K562 (cell line): Measurements from ENCODE around the gene CPLX1. TPM values are rescaled to one million over a fixed set of nuclear protein-coding genes. Genes with fewer than 3 reads are reported as not detected.
"Not testable (repeated sequence)": the region's sequence is repeated elsewhere in the genome, so short reads cannot be mapped to it uniquely, and the experiment has no call there.

Source experiments
- ATAC-seq: fragments of 200-7000 bp; cut with Tn5 transposase; 3 replicates; pipeline ENCODE4 v1.9.1; 2020; ENCODE audit warnings: moderate library complexity
- BruUV-seq: library from RNA; stranded (reverse); fragments of 400-500 nt; replicated peaks from 2 replicates; lab custom pipeline; 2021; lab: Mats Ljungman, UMichigan
- CTCF ChIA-PET: fragments of 300-600 bp; formaldehyde crosslinking; extraction: SDS; loops from one replicate; lab custom pipeline; 2021; ENCODE audit warnings: low intra/inter-chr PET ratio; lab: Yijun Ruan, JAX
- POLR2A ChIA-PET: fragments of 300-600, 350-650 bp; sonication (Branson Sonifier 250); formaldehyde crosslinking; extraction: SDS; loops from one replicate; lab custom pipeline; 2021; ENCODE audit warnings: antibody characterized with exemption, inconsistent platforms; lab: Yijun Ruan, JAX
- DNase-seq, 4 experiments: peaks; one replicate each; pipeline versions ENCODE4 v3.0.0 to v3.0.0-alpha.2; 2011 to 2018; ENCODE audit warnings: low spot score in 3 of 4, mixed read lengths in 3 of 4; ENCODE audit errors: extremely low read depth in 1 of 4
- FAIRE-seq: peaks from 2 replicates; lab custom pipeline; 2011; peaks lifted over from hg19 to GRCh38; lab: Jason Lieb, UNC
- H2AFZ ChIP-seq: 2 replicates; pipeline ENCODE4 v1.6.0; 2011; ENCODE audit warnings: low read depth, low read length, control low read depth, inconsistent platforms
- H3K27ac ChIP-seq: fragments of 200-600 bp; 3 replicates; pipeline ENCODE4 v1.8.0; 2011; ENCODE audit warnings: low read depth, mild to moderate bottlenecking, control low read depth, inconsistent platforms, low read length, moderate library complexity, mixed read lengths; ENCODE audit errors: extremely low read depth
- H3K27me3 ChIP-seq, 2 experiments: fragments of 300-600 bp in 1 of 2; 2 replicates in 1 of 2; 3 replicates in 1 of 2; pipeline versions ENCODE4 v1.6.0 to v1.8.0; 2011; ENCODE audit warnings: inconsistent platforms in 2 of 2, low read length in 2 of 2, mild to moderate bottlenecking in 1 of 2, mixed read lengths in 1 of 2, moderate library complexity in 1 of 2; ENCODE audit not compliant: control insufficient read depth in 2 of 2, insufficient read depth in 2 of 2
- H3K36me3 ChIP-seq: fragments of 300-600 bp; 3 replicates; pipeline ENCODE4 v1.8.0; 2011; ENCODE audit warnings: mild to moderate bottlenecking, low read length, inconsistent platforms; ENCODE audit not compliant: control insufficient read depth, insufficient read depth
- H3K4me1 ChIP-seq, 2 experiments: fragments of 200-600 bp in 1 of 2; replicated peaks in 1 of 2; 2 replicates in 1 of 2; 3 replicates in 1 of 2; pipeline versions ENCODE4 v1.5.1 to v1.8.0; 2011; ENCODE audit warnings: inconsistent platforms in 2 of 2, low read length in 2 of 2, mild to moderate bottlenecking in 1 of 2, mixed read lengths in 1 of 2, moderate library complexity in 1 of 2; ENCODE audit not compliant: control insufficient read depth in 2 of 2, insufficient read depth in 2 of 2
- H3K4me2 ChIP-seq: 2 replicates; pipeline ENCODE4 v1.6.1; 2011; ENCODE audit warnings: low read length, control low read depth, inconsistent platforms, mixed read lengths; ENCODE audit not compliant: insufficient read depth
- H3K4me3 ChIP-seq: fragments of 200-600 bp; sonication (generic), shearing (Covaris generic); 2 replicates; pipeline ENCODE4 v1.5.1; 2016; ENCODE audit warnings: control low read depth, inconsistent platforms
- H3K79me2 ChIP-seq: fragments of 200-600 bp; 3 replicates; pipeline ENCODE4 v1.8.0; 2011; ENCODE audit warnings: low read length, inconsistent platforms; ENCODE audit not compliant: control insufficient read depth, insufficient read depth
- H3K9ac ChIP-seq, 2 experiments: 2 replicates each; pipeline versions ENCODE4 v1.6.0 to v1.6.1; 2011; ENCODE audit warnings: low read depth in 2 of 2, low read length in 2 of 2, control low read depth in 1 of 2, inconsistent platforms in 1 of 2, mild to moderate bottlenecking in 1 of 2, mixed read lengths in 1 of 2; ENCODE audit not compliant: insufficient read depth in 1 of 2
- H3K9me1 ChIP-seq: one replicate; pipeline ENCODE4 v1.6.0; 2011; ENCODE audit warnings: inconsistent platforms, mild to moderate bottlenecking, low read length, moderate library complexity; ENCODE audit not compliant: control insufficient read depth, insufficient read depth
- H3K9me3 ChIP-seq: replicated peaks from 2 replicates; pipeline ENCODE4 v1.5.1; 2011; ENCODE audit warnings: low read depth, low read length, inconsistent platforms; ENCODE audit not compliant: control insufficient read depth, insufficient read depth
- H4K20me1 ChIP-seq: replicated peaks from 2 replicates; pipeline ENCODE4 v1.6.1; 2011; ENCODE audit warnings: low read length, inconsistent platforms, mixed read lengths; ENCODE audit not compliant: control insufficient read depth, insufficient read depth
- NR4A1 ChIP-seq, 2 experiments: fragments of 250-450 bp in 1 of 2; fragments of 450-650 bp in 1 of 2; sonication (Bioruptor Pico) in 1 of 2; IDR thresholded peaks; 2 replicates each; pipeline versions ENCODE4 v1.4.0 to v1.6.1; 2016 to 2020; ENCODE audit warnings: mild to moderate bottlenecking in 2 of 2, missing compliant biosample characterization in 1 of 2, missing genetic modification characterization in 1 of 2, moderate library complexity in 1 of 2
- POLR2G ChIP-seq: fragments of 200-400 bp; formaldehyde crosslinking; IDR thresholded peaks from 2 replicates; pipeline ENCODE4 v1.6.1; 2017; ENCODE audit warnings: low read depth, mild to moderate bottlenecking, antibody characterized with exemption, low read length, moderate library complexity
- RBM22 ChIP-seq: fragments of 200-400 bp; formaldehyde crosslinking; IDR thresholded peaks from 2 replicates; pipeline ENCODE4 v1.6.1; 2018; ENCODE audit warnings: low read length, low read depth; ENCODE audit not compliant: poor library complexity, severe bottlenecking
- SMARCA4 ChIP-seq: fragments of 450-650 bp; IDR thresholded peaks from 2 replicates; pipeline ENCODE4 v1.6.1; 2016
- XRCC5 ChIP-seq: fragments of 200-400 bp; formaldehyde crosslinking; IDR thresholded peaks from 2 replicates; pipeline ENCODE4 v1.6.1; 2017; ENCODE audit warnings: low read depth, mild to moderate bottlenecking, low read length
- ZNF280A ChIP-seq: fragments of 450-650 bp; IDR thresholded peaks from 2 replicates; pipeline ENCODE4 v1.6.1; 2018; ENCODE audit warnings: mild to moderate bottlenecking, low read depth; ENCODE audit not compliant: partially characterized antibody
- ZNF41 ChIP-seq: fragments of 250-450 bp; sonication (Bioruptor Pico); conservative IDR thresholded peaks from 2 replicates; pipeline ENCODE4 v1.4.0; 2020; ENCODE audit warnings: mild to moderate bottlenecking
- WGBS: fragments of 100-300 bp; shearing (Covaris generic); methylation state at CpG from one replicate; pipeline ENCODE4 v1.1.6; 2016; ENCODE audit warnings: low coverage, mixed read lengths; ENCODE audit not compliant: insufficient coverage; ENCODE audit errors: missing lambda C conversion rate; 5-methylcytosine and 5-hydroxymethylcytosine counted together
- in situ Hi-C: fragments of 300-500 bp; cut with MboI; formaldehyde crosslinking; loops from 4 replicates; pipeline ENCODE4 v1.15.0; 2018; ENCODE audit warnings: inconsistent platforms, mixed read lengths
- intact Hi-C: fragments of 100-400 bp; cut with micrococcal nuclease; formaldehyde crosslinking; loops from 2 replicates; pipeline ENCODE4 v1.14.2; 2022
- polyA plus RNA-seq, 8 experiments: library from polyadenylated mRNA; depleted of rRNA in 4 of 8; stranded (reverse) in 5 of 8; unstranded in 3 of 8; fragments of >200 nt; fragmentation: Nextera tagmentation in 2 of 8; fragmentation: Illumina TruSeq in 1 of 8; extraction: Ambion mirVana in 2 of 8; extraction: Trizol in 1 of 8; gene quantifications; 2 replicates each; pipeline versions ENCODE4 v1.2.1 to v1.2.3, GENCODE V29; 2011 to 2014; ENCODE audit warnings: inconsistent platforms in 1 of 8, missing spikeins in 1 of 8
- total RNA-seq, 7 experiments: library from RNA; depleted of rRNA in 6 of 7; stranded (reverse); fragments of >200 nt in 6 of 7; fragmentation: Illumina TruSeq in 2 of 7; extraction: Trizol in 2 of 7; gene quantifications; 2 replicates each; pipeline versions ENCODE4 v1.2.1 to v1.2.3, GENCODE V29; 2011 to 2021; ENCODE audit warnings: low replicate concordance in 1 of 7

CPLX1 gene
- total and polyA plus RNA-seq, 9 of the 15 experiments (the other 6 are each of a cell fraction or from before 2014, with no cell fraction given) = 0.03 to 3.3 (median 0.17) TPM; not detected in 2

GRCh38 chr4:754221-755120 is 71.5 kb downstream of the CPLX1 start:
- Histone ChIP-seq H4K20me1 (no peaks in the 10 kb centered on the region), H3K4me3 (no peak overlapping the region), H2AFZ (no peak overlapping the region), H3K79me2 (no peaks in the 10 kb centered on the region), H3K9me1 (no peaks in the 10 kb centered on the region), H3K4me2 (no peak overlapping the region), H3K4me1 (no peaks in the 10 kb centered on the region), H3K27me3 (no peaks in the 10 kb centered on the region), H3K36me3 (peaks cover 63% of the 10 kb centered on the region; the same call in 2 of the 3 replicates), H3K27ac (no peak overlapping the region), H3K9me3 (0 out of 2 replicates have a peak, but pooled peaks cover 1% of the 10 kb centered on the region), H3K9ac (no peak overlapping the region; a peak in 1 of 4 replicates)
- TF ChIP-seq ZNF41 (no peak), XRCC5 (no peak), ZNF280A (no peak), NR4A1 (CRISPR knock-in tag; IDR thresholded peaks at IDR 0.05) (no peak), NR4A1 (tag; IDR thresholded peaks at IDR 0.05) (no peak), SMARCA4 (no peak), POLR2G (peak; percentile 70), RBM22 (peak; percentile 49)
- no TSS peak for BruUV-seq
- in situ Hi-C loops = no loop called here
- FAIRE-seq (no peak), ATAC-seq (no peak), DNase-seq (no peak)
- WGBS = 97% methylated on average over 28 of the region's 32 CpGs
- intact Hi-C loops = no loop called here
- ChIA-PET POLR2A (interaction anchor here (1.8 kb wide), 1 partner anchor 9 kb away, joined by 8 read pairs; no protein-coding TSS in a partner anchor), CTCF (no interaction called here)

- H2AFZ ChIP-seq, H4K20me1 ChIP-seq, H3K79me2 ChIP-seq, in situ Hi-C loops, FAIRE-seq, CTCF ChIA-PET, ATAC-seq, DNase-seq, H3K4me1 ChIP-seq, H3K4me2 ChIP-seq, BruUV-seq, H3K9me1 ChIP-seq, H3K9me3 ChIP-seq, H3K27ac ChIP-seq, H3K9ac ChIP-seq, H3K4me3 ChIP-seq, intact Hi-C loops, H3K27me3 ChIP-seq: not testable (repeated sequence)
- 97% methylated on average over 13 of the region's 13 CpGs for WGBS
- H3K36me3 ChIP-seq = peaks cover 70% of the 10 kb centered on the region
- POLR2A ChIA-PET = interaction anchor here (0.6 to 1.8 kb wide), 2 partner anchors 10 to 104 kb away, joined by 3 to 8 read pairs; no protein-coding TSS in a partner anchor
Measured at GRCh38 chr4:753186-753585, 72.7 kb downstream of the CPLX1 start.
